ENCODE data around the gene OXCT1.
A peak's percentile ranks its signal among the peaks of the same experiment; 100 is the strongest.

OXCT1 gene

GRCh38 chr5:41869724-41870626, at the start of gene OXCT1:
Gene OXCT1 (minus strand): TSS chr5:41870425. CDS start chr5:41870358, 67 bp downstream.
- DNase-seq (ENCODE audit: low read depth): peak; percentile 95
- no peak for TF ChIP-seq CTCF (IDR thresholded peaks at IDR 0.05; ENCODE audit: insufficient read depth, low read depth, low read length, missing control alignments)
- H3K4me3 ChIP-seq (ENCODE audit: low read length): peak within 1 kb of the TSS; percentile 86

- DNase-seq (ENCODE audit: low read depth): no peak
- TF ChIP-seq CTCF (IDR thresholded peaks at IDR 0.05; ENCODE audit: insufficient read depth, low read depth, low read length, missing control alignments): no peak
- no peak overlapping the region for H3K4me3 ChIP-seq (ENCODE audit: low read length)
Measured at GRCh38 chr5:41918105-41918504, 47.9 kb upstream of the OXCT1 start.

GRCh38 chr5:41908374-41909079, 38.3 kb upstream of the OXCT1 start:
- DNase-seq (ENCODE audit: low read depth): peak; percentile 53
- no peak for TF ChIP-seq CTCF (IDR thresholded peaks at IDR 0.05; ENCODE audit: insufficient read depth, low read depth, low read length, missing control alignments)
- no peak overlapping the region for H3K4me3 ChIP-seq (ENCODE audit: low read length)

- DNase-seq (ENCODE audit: low read depth): no peak
- H3K4me3 ChIP-seq (ENCODE audit: low read length): no peak overlapping the region
- TF ChIP-seq CTCF (IDR thresholded peaks at IDR 0.05; ENCODE audit: insufficient read depth, low read depth, low read length, missing control alignments): no peak
Measured at GRCh38 chr5:41906151-41906550, 35.9 kb upstream of the OXCT1 start.

GRCh38 chr5:41903892-41904799, 33.9 kb upstream of the OXCT1 start, which contains the start of gene RIMOC1:
Gene RIMOC1 (plus strand): TSS chr5:41904344. CDS start chr5:41904368, 24 bp downstream.
- no peak for TF ChIP-seq CTCF (IDR thresholded peaks at IDR 0.05; ENCODE audit: insufficient read depth, low read depth, low read length, missing control alignments)
- peak within 1 kb of the TSS; percentile 83 for H3K4me3 ChIP-seq (ENCODE audit: low read length)
- DNase-seq (ENCODE audit: low read depth): peak; percentile 100

GRCh38 chr5:41903382-41903891, 33.2 kb upstream of the OXCT1 start:
- no peak for DNase-seq (ENCODE audit: low read depth)
- TF ChIP-seq CTCF (IDR thresholded peaks at IDR 0.05; ENCODE audit: insufficient read depth, low read depth, low read length, missing control alignments): no peak

More at GRCh38 chr5:41903382-41903891, 33.2 kb upstream of the OXCT1 start:
- H3K4me3 ChIP-seq (ENCODE audit: low read length): peak overlapping the region; percentile 83

All from epithelial cell of esophagus (primary cell).